ENCODE measurements around the gene KPNA1.

GRCh38 chr3:122476532-122476931 is 38.2 kb downstream of the KPNA1 start:
- TF ChIP-seq CTCF (IDR thresholded peaks at IDR 0.05; ENCODE audit: low read depth, low read length) (no peak), EZH2phosphoT487 (IDR thresholded peaks at IDR 0.05; ENCODE audit: low read depth) (no peak)
